Muscle of back (tissue), 11 donors: Measurements from ENCODE around the gene RRM1. TPM values are rescaled to one million over a fixed set of nuclear protein-coding genes. Genes with fewer than 3 reads are reported as not detected.

ENCODE experiments used
- DNase-seq, 3 donors: peaks; one replicate each; pipeline versions ENCODE4 v3.0.0 to v3.0.0-alpha.2; 2013
- polyA plus RNA-seq, 10 donors: library from polyadenylated mRNA; unstranded; fragments of 120-200 nt; gene quantifications; one replicate each; pipeline ENCODE4 v1.2.1, GENCODE V29; 2013; ENCODE audit not compliant: insufficient read length in 10 of 10

RRM1 gene
- polyA plus RNA-seq, 10 donors: 36.8 to 55.8 (median 43.4) TPM

DNA sequence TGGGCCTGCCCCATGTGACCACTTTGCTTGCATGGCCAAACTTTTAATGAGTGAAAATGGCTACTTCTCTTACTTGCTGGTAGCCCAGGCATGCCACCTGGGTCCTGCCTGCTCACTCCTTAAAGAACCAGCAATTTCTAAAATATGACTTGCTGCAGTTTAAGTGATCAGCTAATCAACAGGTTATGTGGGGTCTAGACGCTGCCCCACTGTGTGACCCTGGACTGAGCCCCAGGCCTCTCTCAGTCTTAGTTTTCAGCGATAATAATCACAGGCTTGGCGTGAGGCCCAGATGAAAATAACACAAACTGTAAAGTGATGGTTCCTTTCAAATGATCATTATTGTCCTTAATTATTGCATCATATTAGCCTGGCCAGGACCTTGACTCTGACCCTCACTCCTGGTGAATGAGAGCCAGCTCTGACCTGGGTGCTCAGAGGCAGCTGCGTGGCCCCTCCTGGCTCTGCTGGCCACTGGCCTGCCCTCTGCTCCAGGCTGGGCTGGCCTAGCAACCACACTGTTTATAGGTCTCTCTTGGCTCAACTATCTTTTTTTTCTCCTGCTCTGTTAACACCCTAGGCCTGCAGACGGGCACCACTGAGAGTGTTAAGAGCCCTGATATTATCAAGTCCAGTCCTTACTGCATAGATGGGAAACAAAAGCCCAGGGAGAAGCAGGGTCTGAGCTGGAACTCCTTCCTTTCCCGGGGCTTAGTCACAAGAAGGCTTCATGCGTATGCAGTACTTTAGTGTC is 89.7 kb downstream of the RRM1 start:
- DNase-seq: no peak

DNA sequence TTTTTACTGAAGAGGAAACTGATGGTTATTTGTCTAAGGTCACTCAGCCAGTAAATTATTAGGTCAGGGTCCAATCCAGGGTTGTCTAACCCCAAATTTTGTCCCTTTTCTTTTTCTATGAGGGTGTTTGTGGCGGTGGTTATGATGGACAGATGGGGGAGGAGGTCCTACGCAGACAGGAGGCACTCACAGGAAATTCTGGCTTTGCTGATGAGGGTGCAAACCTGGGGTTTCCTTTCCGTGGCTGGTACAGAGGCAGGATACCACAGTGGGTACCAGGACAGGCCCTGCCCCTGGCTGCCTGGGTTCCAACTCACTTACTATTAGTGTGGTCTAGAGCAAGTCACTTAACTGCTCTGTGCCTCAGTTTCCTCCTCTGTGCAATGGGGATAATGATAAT is 91.0 kb downstream of the RRM1 start:
- DNase-seq: no peak

DNA sequence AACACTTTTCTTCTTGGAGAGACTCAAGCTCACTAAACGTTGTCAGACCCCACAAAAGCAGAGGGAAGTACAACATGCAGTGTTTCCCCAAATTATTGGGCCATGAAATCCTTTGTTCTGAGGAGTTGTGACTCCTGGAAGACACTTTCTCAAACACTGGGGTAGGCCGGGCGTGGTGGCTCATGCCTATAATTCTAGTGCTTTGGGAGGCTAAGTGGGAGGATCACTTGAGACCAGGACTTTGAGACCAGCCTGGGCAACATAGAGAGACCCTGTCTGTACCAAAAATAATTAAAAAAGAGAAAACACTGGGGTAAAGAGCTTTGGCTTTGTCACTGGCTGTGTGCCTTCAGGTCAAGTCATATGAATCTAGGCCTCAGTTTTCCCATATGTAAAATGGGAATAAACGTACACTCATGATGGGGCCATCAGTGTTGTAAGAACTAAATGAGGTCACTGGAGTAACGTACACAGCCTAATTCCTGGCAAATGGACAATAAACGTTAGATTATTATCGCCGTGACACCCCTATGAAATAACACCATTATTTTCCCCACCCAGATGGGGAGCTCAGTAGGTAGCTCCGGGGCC is 92.0 kb downstream of the RRM1 start:
- no peak for DNase-seq

DNA sequence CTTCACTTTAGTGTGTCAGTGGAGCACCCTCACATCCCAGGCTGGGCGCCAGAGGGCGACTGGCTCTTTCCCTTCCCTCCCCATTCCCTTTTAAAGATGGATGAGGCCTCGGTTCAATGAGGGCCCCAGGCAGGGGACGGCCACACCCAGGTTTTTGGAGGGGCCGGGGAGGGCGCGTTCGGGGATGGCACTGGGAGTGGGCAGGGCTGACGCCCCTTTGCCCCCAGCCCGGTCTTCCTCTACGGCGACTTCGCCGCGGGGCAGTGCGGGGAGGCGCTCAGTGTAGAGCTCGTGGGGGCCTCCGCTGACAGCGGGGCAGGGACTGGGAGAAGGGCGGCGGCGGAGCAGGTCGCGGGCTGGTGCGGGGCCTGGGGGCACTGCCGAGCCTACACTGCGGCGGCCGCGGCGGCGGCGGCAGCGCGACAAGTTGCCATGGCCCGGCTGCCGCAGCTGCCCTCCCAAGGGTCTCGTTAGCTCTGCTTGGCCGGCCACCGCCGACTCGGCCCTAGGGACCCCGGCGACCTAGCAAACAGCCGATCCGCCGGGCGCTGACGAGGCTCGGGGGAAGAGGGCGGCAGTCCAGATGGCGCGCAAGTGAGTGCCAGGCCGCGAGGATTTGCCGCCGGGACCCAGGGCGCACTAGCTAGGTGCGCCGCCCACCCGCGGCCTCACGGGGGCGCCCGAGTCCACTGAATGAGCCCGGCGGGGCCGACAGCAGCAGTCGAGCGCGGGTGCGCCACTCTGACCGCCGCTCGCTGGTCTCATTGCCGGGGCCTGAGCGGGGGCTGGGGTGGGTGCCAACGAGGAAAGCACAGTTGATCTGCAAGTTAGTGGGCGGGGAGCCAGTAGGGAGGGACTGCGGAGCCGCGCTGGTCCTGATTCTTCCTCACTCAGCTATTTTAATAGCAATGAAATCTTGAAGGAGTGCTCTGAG is 92.7 kb downstream of the RRM1 start:
- DNase-seq: peak; percentile 84 to 96 (median 93)

Other genes starting within 250 kb of the RRM1 start
- 100 to 1,000 TPM in 1 of 10 donors, 10 to 100 TPM in 9; 49.3 to 111 (median 84.4) TPM for gene STIM1, start 239.1 kb upstream of the RRM1 start, polyA plus RNA-seq